Renal cortical epithelial cell (primary cell): ENCODE measurements around the gene CCDC40. TPM values are rescaled to one million over a fixed set of nuclear protein-coding genes. Genes with fewer than 3 reads are reported as not detected.
A peak's percentile ranks its signal among the peaks of the same experiment; 100 is the strongest.

Source experiments
- DNase-seq: peaks from one replicate; pipeline ENCODE4 v3.0.0-alpha.2; 2011; ENCODE audit warnings: low read depth
- total RNA-seq: library from RNA; depleted of rRNA; stranded (reverse); fragments of >200 nt; gene quantifications from 2 replicates; pipeline ENCODE4 v1.2.3, GENCODE V29; 2014

CCDC40 gene
- total RNA-seq, 1 donor from 2014 or later: 23.4 TPM

- DNase-seq: no peak
These were observed 76.1 kb downstream of the CCDC40 start for GRCh38 chr17:80112471-80113032.

- no peak for DNase-seq
These were observed 76.6 kb downstream of the CCDC40 start for GRCh38 chr17:80113033-80113484.

- no peak for DNase-seq
These were observed 78.3 kb downstream of the CCDC40 start for GRCh38 chr17:80114758-80115157.

GRCh38 chr17:80115159-80115558 lies 78.7 kb downstream of the CCDC40 start:
- DNase-seq: no peak

GRCh38 chr17:80116276-80116920 lies 80.0 kb downstream of the CCDC40 start:
- no peak for DNase-seq

- no peak for DNase-seq
These were observed 80.5 kb downstream of the CCDC40 start for GRCh38 chr17:80116921-80117380.

- DNase-seq: no peak
These were observed 81.3 kb downstream of the CCDC40 start for GRCh38 chr17:80117491-80118401.

GRCh38 chr17:80118601-80119270 lies 82.3 kb downstream of the CCDC40 start:
- no peak for DNase-seq

- no peak for DNase-seq
These were observed 82.9 kb downstream of the CCDC40 start for GRCh38 chr17:80119271-80119791.

GRCh38 chr17:80119839-80120238 lies 83.4 kb downstream of the CCDC40 start:
- DNase-seq: no peak

- no peak for DNase-seq
These were observed 85.7 kb downstream of the CCDC40 start for GRCh38 chr17:80122026-80122575.

- DNase-seq: no peak
These were observed 86.6 kb downstream of the CCDC40 start for GRCh38 chr17:80122926-80123505.

- no peak for DNase-seq
These were observed 87.3 kb downstream of the CCDC40 start for GRCh38 chr17:80123791-80124190.

- DNase-seq: no peak
These were observed 88.0 kb downstream of the CCDC40 start for GRCh38 chr17:80124351-80124981.

- peak; percentile 23 for DNase-seq
These were observed 89.4 kb downstream of the CCDC40 start for GRCh38 chr17:80125656-80126448.

- DNase-seq: no peak
These were observed 89.9 kb downstream of the CCDC40 start for GRCh38 chr17:80126449-80126715.

- no peak for DNase-seq
These were observed 92.6 kb downstream of the CCDC40 start for GRCh38 chr17:80129006-80129565.

- DNase-seq: no peak
These were observed 94.5 kb downstream of the CCDC40 start for GRCh38 chr17:80130992-80131391.

GRCh38 chr17:80132906-80133625 lies 96.6 kb downstream of the CCDC40 start:
- no peak for DNase-seq
